Stimulated activated CD4-positive, alpha-beta T cell treated with anti-CD3 and anti-CD28 coated beads, Interleukin-4, amount 100 ng/mL, for 4 hours (primary cell): ENCODE measurements around the gene SGPP1.
"Not testable (repeated sequence)": the region's sequence is repeated elsewhere in the genome, so short reads cannot be mapped to it uniquely, and the experiment has no call there.

Source experiments
- DNase-seq, 2 experiments: peaks; one replicate each; pipeline ENCODE4 v3.0.0-alpha.2; 2020

Gene SGPP1, protein sequence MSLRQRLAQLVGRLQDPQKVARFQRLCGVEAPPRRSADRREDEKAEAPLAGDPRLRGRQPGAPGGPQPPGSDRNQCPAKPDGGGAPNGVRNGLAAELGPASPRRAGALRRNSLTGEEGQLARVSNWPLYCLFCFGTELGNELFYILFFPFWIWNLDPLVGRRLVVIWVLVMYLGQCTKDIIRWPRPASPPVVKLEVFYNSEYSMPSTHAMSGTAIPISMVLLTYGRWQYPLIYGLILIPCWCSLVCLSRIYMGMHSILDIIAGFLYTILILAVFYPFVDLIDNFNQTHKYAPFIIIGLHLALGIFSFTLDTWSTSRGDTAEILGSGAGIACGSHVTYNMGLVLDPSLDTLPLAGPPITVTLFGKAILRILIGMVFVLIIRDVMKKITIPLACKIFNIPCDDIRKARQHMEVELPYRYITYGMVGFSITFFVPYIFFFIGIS

DNA sequence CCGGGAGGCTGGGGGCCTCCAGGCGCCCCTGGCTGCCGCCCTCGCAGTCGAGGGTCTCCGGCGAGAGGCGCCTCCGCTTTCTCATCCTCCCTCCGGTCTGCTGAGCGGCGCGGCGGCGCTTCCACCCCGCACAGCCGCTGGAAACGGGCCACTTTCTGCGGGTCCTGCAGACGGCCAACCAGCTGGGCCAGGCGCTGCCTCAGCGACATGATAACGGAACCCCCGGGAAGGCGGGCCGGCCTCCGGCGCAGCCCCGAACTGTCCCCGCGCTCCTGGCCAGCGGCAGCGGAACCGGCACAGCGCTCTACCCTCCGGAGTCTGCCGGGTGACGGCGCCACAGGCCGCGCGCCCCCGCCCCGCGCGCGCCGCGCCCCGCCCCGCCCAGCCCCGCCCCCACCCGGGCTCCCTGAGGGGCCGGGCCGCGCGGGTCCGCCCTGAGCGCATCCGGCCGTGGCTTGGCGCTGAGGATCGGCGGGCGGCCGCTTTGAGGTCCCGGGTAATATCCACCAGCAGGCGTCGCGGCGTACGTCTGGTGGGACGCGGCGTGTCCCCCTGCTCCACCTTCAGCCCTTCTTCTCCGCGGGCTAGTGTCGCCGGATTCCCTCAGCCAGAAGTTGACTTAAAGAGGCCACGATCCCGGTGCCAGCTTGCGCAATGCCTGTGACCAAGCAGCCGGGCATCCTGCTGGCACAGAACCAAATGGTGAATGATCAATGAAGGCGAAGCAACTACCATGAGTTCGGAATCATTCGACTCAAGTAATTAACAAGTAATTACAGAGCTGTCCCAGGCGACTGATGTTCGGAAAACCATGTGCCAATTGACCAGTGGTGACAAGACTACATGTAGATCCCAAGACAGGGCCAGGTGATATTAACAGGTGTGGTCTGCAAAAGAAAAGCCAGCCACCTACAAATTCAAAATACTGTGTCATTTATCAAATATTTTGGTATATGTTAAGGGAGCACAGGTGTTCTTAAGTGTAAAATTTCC is at the start of gene SGPP1:
SGPP1 (minus strand) TSS at position 330 of the 993 bp plus-strand sequence; CDS start at position 209, 121 bp downstream.
- DNase-seq = peak; percentile 66 to 71

DNA sequence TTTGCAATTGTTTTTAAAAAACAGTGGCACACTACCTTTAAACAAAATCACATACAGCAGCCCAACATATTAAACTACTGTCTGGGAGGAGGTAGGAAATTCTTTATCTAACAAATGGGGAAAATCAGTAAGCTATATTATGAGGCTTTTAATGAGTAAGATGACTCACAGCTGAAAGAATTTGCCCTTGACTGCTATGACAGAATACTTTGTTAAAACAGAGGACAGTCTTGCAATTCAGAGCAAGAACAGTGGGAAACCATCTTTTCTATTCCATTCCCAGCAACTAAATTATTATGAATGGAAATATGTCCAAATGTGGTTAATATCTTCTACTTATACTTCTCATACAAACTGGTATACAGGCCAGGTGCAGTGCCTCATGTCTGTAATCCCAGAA is 49.2 kb upstream of the SGPP1 start:
- no peak for DNase-seq

DNA sequence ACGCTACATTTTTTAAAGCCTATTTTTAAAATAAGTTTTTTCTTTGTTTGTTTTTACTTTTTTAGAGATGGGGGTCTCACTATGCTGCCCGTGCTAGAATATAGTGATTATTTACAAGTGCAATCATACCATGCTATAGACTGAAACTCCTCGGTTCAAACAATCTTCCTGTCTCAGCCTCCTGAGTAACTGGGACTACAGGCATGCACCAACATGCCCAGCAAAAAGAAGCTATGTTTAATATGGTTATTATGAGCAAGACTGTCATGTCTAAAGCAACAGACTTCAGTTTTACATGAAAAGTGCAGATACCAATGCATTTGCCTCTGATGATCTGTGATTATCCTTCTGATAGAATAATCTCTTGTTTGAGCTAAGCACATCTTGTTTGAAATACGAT is 45.6 kb upstream of the SGPP1 start:
- DNase-seq = no peak

DNA sequence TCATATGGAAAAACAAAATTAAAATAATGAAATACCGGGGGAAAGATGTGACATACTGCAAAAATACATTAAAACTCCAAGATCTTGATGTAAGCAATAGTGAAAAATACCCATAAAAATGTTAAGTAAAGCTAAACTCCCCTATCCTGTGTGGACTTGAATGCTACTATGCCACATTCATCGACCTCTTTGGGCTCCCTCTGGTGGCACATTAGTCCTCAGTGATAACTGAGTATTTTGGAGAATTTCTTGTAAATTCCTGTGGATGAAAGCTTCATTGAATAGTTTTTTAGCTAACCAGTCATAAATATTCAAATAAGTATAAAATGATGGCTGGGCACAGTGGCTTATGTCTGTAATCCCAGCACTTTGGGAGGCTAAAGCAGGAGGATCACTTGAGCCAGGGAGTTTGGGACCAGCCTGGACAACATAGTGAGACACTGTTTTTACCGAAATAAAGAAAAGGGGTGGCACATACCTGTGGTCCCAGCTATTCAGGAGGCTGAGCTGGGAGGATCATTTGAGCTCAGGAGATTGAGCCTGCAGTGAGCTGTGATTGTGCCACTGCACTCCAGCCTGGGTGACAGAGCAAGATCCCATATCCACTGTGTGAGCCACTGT is 42.4 kb upstream of the SGPP1 start:
- peak; percentile 12 to 34 for DNase-seq

DNA sequence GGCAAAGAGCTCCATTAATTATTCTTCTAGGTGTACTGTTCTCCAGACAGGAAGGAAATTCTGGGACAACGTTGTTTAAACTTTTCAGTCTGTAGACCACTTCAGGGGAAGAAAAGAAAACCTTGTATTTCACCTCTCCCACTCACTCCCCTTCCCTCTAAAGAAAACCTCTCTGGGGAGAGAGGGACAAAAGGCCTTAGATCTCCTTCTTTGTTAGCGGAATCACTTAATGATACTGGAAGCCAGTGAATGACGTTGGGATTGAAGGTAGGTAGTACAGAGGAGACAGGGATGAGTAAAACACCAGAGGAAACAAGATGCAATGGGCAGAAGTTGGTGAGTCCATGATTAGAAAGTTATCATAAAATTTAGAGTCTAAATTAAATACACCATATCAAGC is 38.7 kb upstream of the SGPP1 start:
- no peak for DNase-seq

DNA sequence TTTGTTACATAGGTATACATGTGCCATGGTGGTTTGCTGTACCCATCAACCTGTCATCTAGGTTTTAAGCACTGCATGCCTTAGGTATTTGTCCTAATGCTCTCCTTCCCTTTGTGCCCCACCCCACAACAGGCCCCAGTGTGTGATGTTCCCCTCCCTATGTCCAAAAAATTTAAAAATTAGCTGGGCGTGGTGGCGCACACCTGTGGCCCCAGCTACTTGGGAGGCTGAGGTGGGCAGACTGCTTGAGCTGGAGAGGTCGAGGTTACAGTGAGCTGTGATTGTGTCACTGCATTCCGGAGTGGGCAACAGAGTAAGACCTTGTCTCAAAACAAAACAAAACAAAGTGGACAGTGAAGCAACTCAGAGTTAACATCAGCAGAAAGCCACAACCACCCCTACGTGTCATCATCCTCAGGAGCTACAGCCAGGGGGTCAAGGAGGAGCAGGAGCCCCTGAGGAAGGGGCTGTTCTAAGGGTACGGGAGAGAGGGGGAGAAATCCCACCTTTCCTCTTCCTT is 36.8 kb upstream of the SGPP1 start:
- no peak for DNase-seq

DNA sequence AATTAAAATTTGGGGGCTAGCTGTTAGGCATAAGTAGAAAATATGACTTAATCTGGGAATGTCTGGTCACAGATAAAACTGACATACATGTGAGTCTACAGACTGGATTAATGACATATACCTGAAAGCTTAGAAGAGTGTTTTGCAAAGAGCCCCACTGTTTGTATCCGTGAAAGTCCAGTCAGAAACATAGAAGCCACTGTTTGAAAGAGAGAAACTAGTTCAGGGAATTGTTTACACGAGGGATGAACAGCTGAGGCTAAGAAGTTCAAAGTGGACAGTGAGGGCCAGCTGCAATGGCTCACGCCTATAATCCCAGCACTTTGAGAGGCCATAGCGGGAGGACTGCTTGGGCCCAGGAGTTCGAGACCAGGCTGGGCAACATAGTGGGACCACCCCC is 36.2 kb upstream of the SGPP1 start:
- DNase-seq = no peak

DNA sequence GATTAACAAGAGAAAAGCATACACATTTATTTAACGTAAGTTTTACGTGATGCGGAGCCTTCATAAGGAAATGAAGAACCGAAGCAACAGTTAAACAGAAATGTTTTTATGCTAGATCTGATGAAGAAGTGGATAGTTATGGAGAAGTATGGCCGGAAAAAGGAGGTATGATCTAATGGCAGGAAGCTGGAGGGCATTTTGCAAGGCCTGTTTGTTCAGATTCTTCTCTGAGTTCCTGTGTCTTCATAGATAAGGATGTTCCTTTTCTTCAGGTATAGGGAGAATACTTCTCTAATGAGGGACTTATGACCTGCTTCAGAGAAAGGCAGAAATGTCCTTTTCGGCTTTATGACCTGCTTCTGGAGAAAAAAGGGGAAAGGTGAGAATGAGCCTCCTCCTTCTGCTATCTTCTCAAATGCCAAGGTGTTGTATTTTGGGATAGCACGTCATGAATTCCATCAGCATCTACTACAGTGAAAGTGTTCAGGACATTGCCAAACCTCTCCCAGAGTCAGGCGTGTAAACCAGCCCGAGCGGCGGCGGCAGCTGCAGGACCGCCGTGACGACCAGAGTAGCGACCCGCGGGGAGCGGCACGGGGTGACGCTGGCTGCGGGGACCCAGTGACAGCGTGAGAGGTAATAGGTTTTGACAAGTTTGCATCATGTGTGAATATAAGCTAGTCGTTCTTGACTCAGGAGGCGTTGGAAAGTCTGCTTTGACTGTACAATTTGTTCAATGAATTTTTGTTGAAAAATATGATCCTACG is 33.7 kb upstream of the SGPP1 start:
- no peak for DNase-seq

DNA sequence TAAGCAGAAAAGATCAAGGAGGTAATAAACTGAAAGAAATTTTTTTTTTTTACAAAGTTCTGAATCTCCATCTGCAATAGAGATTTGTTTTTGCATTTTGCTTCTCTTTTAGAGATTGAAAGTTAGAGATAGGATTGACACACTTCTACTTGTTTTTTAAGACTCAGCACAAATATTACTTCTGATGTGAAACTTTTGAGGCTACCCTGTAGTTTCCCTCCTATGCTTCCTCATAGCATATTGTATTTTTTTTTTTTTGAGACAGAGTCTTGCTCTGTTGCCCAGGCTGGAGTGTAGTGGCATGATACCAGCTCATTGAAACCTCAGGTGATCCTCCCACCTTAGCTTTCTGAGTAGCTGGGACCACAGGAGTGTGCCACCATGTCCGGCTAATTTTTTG is 32.1 kb upstream of the SGPP1 start:
- DNase-seq = no peak

DNA sequence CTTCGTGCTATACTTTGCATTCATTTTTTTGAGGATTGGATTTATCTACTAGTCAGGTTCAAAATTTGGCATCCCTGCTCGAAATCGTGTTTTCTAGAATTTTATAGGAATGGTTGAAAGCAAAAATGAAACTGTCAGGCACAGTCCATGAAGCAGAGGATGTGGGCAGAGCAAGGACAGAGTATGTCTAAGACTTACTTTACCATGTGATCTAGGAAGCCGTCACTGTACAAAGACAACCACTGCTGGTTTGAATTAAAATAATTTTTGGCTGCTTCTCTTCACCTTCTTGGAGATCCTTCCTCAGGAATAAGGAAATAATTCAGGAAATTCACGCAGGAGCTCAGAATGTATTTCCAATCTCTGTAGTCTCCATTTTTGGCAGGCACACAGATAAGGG is 31.6 kb upstream of the SGPP1 start:
- peak in 1 of 2 experiments; percentile 4 for DNase-seq

DNA sequence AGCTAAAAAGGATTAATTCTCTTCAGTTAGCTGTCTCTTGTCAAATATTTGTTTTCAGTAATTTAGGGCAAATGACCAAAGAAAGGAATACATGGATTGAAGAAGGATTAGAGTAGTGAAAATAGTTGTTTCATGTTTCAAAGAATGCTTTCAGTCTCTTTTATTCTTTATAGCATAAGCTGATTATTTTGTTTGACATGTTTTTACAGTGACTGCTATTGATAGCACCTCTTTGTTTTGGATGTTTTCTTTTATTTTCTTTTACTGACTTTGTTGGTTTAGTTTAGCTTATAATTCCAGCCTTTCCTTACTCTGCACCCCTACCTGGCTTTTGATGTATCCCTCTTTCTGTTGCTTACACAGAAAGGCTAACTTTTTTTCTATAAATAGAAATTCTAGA is 29.3 kb upstream of the SGPP1 start:
- DNase-seq = no peak

DNA sequence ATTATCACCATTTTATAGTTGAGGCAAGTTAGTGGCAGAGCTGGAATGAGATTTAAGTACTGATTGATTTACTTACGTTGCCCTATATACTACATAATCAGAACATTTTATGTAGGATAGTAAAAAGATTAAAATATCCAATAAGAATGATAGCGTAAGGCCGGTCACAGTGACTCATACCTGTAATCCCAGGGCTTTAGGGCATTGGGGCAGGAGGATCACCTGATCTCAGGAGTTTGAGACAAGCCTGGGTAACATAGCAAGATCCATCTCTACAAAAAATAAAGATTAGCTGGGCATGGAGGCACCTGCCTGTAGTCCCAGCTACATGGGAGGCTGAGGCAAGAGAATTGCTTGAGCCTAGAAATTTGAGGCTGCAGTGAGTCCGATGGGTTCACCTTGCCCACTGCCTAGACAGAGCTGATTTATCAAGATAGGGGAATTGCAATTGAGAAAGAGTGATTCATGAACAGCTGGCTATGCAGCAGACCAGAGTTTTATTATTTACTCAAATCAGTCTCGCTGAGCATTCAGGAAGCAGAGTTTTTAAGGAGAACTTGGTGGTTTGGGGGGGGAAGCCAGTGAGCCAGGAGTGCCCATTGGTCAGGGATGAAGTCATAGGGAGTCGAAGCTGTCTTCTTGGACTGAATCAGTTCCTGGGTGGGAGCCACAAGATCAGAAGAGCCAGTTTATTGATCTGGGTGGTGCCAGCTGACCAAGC is 24.7 kb upstream of the SGPP1 start:
- DNase-seq = no peak

DNA sequence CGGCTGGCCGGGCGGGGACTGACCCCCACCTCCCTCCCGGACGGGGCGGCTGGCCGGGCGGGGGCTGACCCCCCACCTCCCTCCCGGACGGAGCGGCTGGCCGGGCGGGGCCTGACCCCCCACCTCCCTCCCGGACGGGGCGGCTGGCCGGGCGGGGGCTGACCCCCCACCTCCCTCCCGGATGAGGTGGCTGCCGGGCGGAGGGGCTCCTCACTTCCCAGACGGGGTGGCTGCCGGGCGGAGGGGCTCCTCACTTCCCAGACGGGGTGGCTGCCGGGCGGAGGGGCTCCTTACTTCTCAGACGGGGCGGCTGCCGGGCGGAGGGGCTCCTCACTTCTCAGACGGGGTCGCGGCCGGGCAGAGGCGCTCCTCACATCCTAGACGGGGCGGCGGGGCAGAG is 23.2 kb upstream of the SGPP1 start:
- DNase-seq = not testable (repeated sequence)

DNA sequence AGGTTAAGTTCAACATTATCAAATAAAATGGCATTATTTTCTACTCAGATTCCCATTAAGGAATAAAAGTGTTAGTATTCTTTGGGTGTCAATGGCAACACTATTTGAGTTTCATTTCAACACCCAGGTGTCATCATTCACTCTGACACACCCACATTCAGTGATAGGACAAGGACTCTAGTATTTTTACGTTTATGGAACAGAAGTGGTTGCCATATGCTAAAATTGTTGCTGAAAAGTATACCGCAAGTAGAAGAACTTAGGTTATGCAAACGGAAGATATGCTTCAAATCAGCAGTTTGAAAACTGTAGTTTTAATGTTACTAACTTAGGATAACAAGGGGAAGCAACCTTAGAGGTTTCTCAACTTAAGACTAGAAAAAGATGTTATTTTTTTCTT is 20.0 kb upstream of the SGPP1 start:
- no peak for DNase-seq

DNA sequence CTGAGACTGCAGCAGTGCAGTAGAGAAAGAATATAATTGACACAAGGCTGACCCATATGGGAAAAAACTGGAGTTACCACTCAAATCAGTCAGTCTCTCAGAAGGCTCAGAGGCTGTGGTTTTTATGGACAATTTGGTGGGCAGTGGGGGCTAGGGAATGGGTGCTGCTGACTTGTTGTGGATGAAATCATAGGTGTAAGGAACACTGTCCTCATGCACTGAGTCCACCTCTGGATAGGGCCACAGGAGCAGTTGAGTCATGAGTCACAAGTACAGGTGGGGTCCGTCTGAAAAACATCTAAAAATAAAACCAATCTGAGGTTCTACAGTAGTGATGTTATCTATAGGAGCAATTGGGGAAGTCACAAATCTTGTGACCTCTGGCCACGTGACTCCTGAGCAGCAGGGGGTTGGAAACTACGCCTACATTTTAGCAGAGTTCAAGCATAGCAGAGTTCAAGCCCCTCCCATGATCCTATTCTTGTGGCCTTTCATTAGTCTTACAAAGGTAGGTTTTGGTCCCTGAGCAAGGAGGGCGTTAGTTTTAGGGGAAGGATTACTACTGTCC is 18.1 kb upstream of the SGPP1 start:
- peak in 1 of 2 experiments; percentile 23 for DNase-seq

DNA sequence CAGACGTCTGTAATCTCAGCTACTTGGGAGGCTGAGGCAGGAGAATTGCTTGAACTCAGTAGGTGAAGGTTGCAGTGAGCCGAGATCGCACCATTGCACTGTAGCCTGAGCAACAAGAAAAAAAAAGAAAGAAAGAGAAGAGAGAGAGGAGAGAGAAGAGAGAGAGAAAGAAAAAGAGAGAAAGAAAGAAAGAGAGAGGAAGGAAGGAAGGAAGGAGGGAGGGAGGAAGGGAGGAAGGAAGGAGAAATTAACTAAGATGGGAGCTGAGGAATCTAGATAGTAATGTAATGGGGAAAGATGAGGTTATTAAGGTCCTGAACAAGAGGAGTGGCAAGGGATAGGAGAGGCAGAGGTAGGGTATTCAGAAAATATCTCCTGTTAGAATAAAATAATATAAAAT is 17.4 kb upstream of the SGPP1 start:
- DNase-seq = no peak

DNA sequence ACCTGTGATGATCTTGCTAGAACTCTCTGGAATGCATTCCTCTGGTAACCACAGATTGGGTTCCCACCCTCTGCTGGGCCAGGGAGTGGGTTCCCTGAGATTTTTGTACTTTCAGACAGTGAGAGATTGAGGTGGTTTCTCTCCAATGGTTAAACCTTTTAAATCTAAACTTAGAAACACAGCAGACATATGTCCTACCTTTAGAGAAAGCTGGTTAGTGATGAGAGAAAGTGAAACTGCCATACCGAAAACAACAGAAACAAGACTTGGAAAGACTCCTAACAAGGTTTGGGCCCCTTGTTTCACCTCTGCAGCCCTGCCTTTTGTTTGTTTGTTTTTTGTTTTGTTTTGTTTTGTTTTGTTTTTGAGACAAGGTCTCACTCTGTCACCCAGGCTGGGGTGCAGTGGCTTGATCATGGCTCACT is 9.7 kb upstream of the SGPP1 start:
- DNase-seq = no peak

DNA sequence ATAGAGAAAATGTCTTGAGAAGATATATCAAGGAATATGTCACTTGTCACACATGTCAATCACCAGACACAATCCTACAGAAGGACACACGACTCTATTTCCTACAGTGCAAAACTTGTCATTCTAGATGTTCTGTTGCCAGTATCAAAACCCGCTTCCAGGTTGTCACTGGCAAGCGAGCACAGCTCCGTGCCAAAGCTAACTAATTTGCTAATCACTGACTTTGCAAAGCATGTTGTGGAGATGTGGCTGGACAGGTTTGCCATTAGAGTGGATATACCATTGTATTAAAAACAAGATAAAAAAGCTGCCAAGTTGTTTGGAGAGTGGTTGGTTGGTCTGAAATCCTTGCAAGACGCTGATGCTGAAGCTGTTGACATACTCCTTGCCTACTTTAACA is 7.9 kb upstream of the SGPP1 start:
- no peak for DNase-seq

DNA sequence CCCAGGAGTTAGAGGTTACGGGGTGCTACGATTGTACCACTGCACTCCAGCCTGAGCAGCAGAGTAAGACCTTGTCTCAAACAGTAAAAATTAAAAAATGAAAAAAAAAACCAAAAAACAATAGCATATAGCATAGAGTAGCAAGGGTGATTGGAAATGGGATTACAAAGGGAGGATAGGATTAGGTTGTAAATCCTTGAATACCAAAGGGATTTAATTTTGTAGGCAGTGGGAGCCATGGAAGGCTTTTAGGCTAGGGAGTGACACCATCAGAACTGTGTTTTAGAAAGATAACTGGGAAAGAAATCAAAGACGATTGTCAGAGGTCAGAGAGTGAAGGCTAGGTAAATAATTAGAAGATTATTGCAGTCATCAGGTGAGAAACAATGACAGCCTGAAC is 2.8 kb upstream of the SGPP1 start:
- no peak for DNase-seq

DNA sequence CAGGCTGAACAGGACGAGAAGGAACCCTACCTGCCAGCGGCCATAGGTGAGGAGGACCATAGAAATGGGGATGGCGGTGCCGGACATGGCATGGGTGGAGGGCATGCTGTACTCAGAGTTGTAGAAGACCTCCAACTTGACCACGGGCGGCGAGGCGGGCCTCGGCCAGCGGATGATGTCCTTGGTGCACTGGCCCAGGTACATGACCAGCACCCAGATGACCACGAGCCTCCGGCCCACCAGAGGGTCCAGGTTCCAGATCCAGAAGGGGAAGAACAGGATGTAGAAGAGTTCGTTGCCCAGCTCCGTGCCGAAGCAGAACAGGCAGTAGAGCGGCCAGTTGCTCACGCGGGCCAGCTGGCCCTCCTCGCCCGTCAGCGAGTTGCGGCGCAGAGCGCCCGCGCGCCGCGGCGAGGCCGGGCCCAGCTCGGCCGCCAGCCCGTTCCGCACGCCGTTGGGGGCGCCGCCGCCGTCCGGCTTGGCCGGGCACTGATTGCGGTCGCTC is 582 bp downstream of the SGPP1 start:
- peak in 1 of 2 experiments; percentile 4 for DNase-seq

DNA sequence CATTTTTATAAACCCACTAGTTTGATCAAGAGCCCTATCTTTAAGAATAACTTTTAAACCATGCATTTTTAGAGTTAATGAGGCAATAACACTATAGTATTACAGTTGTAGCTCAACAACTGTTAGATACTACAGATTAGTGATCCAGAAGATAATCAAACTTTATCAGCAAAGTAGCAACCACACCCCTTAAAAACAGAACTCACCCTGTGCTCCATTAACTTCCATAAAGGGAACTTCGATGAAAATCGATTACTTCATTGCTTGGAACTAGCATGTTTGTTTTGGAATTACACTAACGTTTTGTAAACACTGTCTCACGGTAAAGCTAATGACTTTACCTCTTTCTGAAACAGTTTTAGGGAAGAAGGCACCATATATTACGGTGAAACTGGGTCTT is 1.4 kb downstream of the SGPP1 start:
- DNase-seq = no peak
